ENCODE measurements around the gene BEND3.

GRCh38 chr6:107161521-107161920, 46.2 kb upstream of the BEND3 start:
- no peak for TF ChIP-seq CTCF (IDR thresholded peaks at IDR 0.05)
- TF ChIP-seq POLR2A (IDR thresholded peaks at IDR 0.05) = no peak
- no peak for TF ChIP-seq EP300 (IDR thresholded peaks at IDR 0.05)

Data from ovary (tissue), 3 donors.